HepG2 (cell line): ENCODE data around the gene SGMS1. TPM values are rescaled to one million over a fixed set of nuclear protein-coding genes. Genes with fewer than 3 reads are reported as not detected.

ENCODE experiments used
- ATAC-seq: fragments of 200-7000 bp; cut with Tn5 transposase; 3 replicates; pipeline ENCODE4 v1.9.1; 2020; ENCODE audit warnings: mild to moderate bottlenecking, moderate library complexity
- BruUV-seq: library from RNA; stranded (reverse); fragments of 400-500 nt; replicated peaks from 2 replicates; lab custom pipeline; 2021; lab: Mats Ljungman, UMichigan
- CTCF ChIA-PET: fragments of 300-600 bp; formaldehyde crosslinking; extraction: SDS; loops from one replicate; lab custom pipeline; 2021; ENCODE audit warnings: low total read pairs, inconsistent platforms, low intra/inter-chr PET ratio; lab: Yijun Ruan, JAX
- POLR2A ChIA-PET: fragments of 350-600 bp; sonication (Branson Sonifier 250); formaldehyde crosslinking; loops from one replicate; lab custom pipeline; 2020; ENCODE audit warnings: antibody characterized with exemption, inconsistent platforms; lab: Yijun Ruan, JAX
- DNase-seq: peaks from one replicate; pipeline ENCODE4 v3.0.0-alpha.2; 2015; ENCODE audit warnings: low spot score
- FAIRE-seq: peaks from 3 replicates; lab custom pipeline; 2011; peaks lifted over from hg19 to GRCh38; lab: Jason Lieb, UNC
- H2AFZ ChIP-seq: one replicate; pipeline ENCODE4 v1.6.1; 2011; ENCODE audit warnings: low read length, inconsistent platforms
- H3K27ac ChIP-seq: fragments of 300-600 bp; 3 replicates; pipeline ENCODE4 v1.8.0; 2011; ENCODE audit warnings: mixed run types, mild to moderate bottlenecking, mixed read lengths, low read length, inconsistent platforms; ENCODE audit not compliant: insufficient read depth; ENCODE audit errors: extremely low read length
- H3K27me3 ChIP-seq, 2 experiments: fragments of 200-600 bp in 1 of 2; 2 replicates in 1 of 2; 3 replicates in 1 of 2; pipeline versions ENCODE4 v1.6.0 to v1.8.0; 2011; ENCODE audit warnings: low read length in 2 of 2, mild to moderate bottlenecking in 2 of 2, moderate library complexity in 2 of 2, inconsistent platforms in 1 of 2; ENCODE audit not compliant: insufficient read depth in 2 of 2, control insufficient read depth in 1 of 2
- H3K36me3 ChIP-seq, 2 experiments: fragments of 200-600 bp in 1 of 2; replicated peaks in 1 of 2; 2 replicates in 1 of 2; 3 replicates in 1 of 2; pipeline versions ENCODE4 v1.5.1 to v1.8.0; 2011; ENCODE audit warnings: low read length in 2 of 2, inconsistent platforms in 1 of 2; ENCODE audit not compliant: insufficient read depth in 2 of 2, control insufficient read depth in 1 of 2
- H3K4me1 ChIP-seq: 2 replicates; pipeline ENCODE4 v1.5.1; 2012; ENCODE audit warnings: low read length, inconsistent platforms; ENCODE audit not compliant: insufficient read depth
- H3K4me2 ChIP-seq: 2 replicates; pipeline ENCODE4 v1.6.0; 2011; ENCODE audit warnings: low read depth, low read length, inconsistent platforms
- H3K4me3 ChIP-seq, 3 experiments: fragments of 200-600 bp in 1 of 3; sonication (generic), shearing (Covaris generic) in 1 of 3; replicated peaks in 1 of 3; 2 replicates each; pipeline ENCODE4 v1.5.1; 2011 to 2016; ENCODE audit warnings: low read length in 3 of 3, inconsistent platforms in 2 of 3, low read depth in 2 of 3, mild to moderate bottlenecking in 2 of 3, control low read depth in 1 of 3, mixed read lengths in 1 of 3; ENCODE audit not compliant: insufficient read depth in 1 of 3
- H3K79me2 ChIP-seq: one replicate; pipeline ENCODE4 v1.6.1; 2011; ENCODE audit warnings: low read length, inconsistent platforms; ENCODE audit not compliant: insufficient read depth
- H3K9ac ChIP-seq: 2 replicates; pipeline ENCODE4 v1.6.0; 2011; ENCODE audit warnings: mild to moderate bottlenecking, low read depth, low read length, inconsistent platforms; ENCODE audit not compliant: insufficient read depth
- H3K9me3 ChIP-seq: 2 replicates; pipeline ENCODE4 v1.5.1; 2012; ENCODE audit warnings: mild to moderate bottlenecking, low read length
- H4K20me1 ChIP-seq: 2 replicates; pipeline ENCODE4 v1.6.0; 2011; ENCODE audit warnings: inconsistent platforms, mild to moderate bottlenecking, low read length, moderate library complexity; ENCODE audit not compliant: insufficient read depth
- EHMT2 ChIP-seq: fragments of 200-600 bp; sonication (generic); IDR thresholded peaks from 2 replicates; pipeline ENCODE4 v1.7.0; 2017; ENCODE audit warnings: antibody characterized with exemption, low read depth, low read length, borderline replicate concordance
- HDAC1 ChIP-seq: sonication (generic); formaldehyde crosslinking; IDR thresholded peaks from 2 replicates; pipeline ENCODE4 v1.5.1; 2020; ENCODE audit warnings: mild to moderate bottlenecking, missing genetic modification reagents
- HMGA1 ChIP-seq: sonication (generic); formaldehyde crosslinking; conservative IDR thresholded peaks from 2 replicates; pipeline ENCODE4 v1.4.0; 2020; ENCODE audit warnings: missing genetic modification reagents
- KLF11 ChIP-seq: IDR thresholded peaks from 2 replicates; pipeline ENCODE4 v1.6.1; 2016; ENCODE audit warnings: missing compliant biosample characterization
- MZF1 ChIP-seq: sonication (generic); formaldehyde crosslinking; IDR thresholded peaks from 2 replicates; pipeline ENCODE4 v1.8.1; 2023; ENCODE audit warnings: mild to moderate bottlenecking, missing genetic modification reagents, borderline replicate concordance
- NONO ChIP-seq, 2 experiments: fragments of 450-650 bp in 1 of 2; sonication (generic) in 1 of 2; formaldehyde crosslinking in 1 of 2; IDR thresholded peaks in 1 of 2; conservative IDR thresholded peaks in 1 of 2; 2 replicates each; pipeline versions ENCODE4 v1.6.1 to v1.8.0; 2017 to 2022; ENCODE audit warnings: mild to moderate bottlenecking in 1 of 2, missing genetic modification reagents in 1 of 2, moderate library complexity in 1 of 2
- POLR2AphosphoS2 ChIP-seq: IDR thresholded peaks from 2 replicates; pipeline ENCODE4 v1.6.1; 2011; ENCODE audit warnings: low read depth, low read length, improper control_type of control experiment
- REL ChIP-seq: sonication (generic); formaldehyde crosslinking; conservative IDR thresholded peaks from 2 replicates; pipeline ENCODE4 v1.8.0; 2022; ENCODE audit warnings: mild to moderate bottlenecking, missing genetic modification reagents, moderate library complexity
- RFXAP ChIP-seq: sonication (generic); formaldehyde crosslinking; IDR thresholded peaks from 2 replicates; pipeline ENCODE4 v1.4.0; 2020; ENCODE audit warnings: missing genetic modification reagents, borderline replicate concordance
- SPEN ChIP-seq: sonication (generic); formaldehyde crosslinking; IDR thresholded peaks from 2 replicates; pipeline ENCODE4 v1.5.1; 2020; ENCODE audit warnings: low read depth, mild to moderate bottlenecking, missing genetic modification reagents
- TSC22D2 ChIP-seq: sonication (generic); formaldehyde crosslinking; IDR thresholded peaks from 2 replicates; pipeline ENCODE4 v1.5.1; 2020; ENCODE audit warnings: missing genetic modification reagents, mild to moderate bottlenecking, borderline replicate concordance
- USF2 ChIP-seq, 2 experiments: sonication (generic) in 1 of 2; formaldehyde crosslinking in 1 of 2; IDR thresholded peaks; 2 replicates each; pipeline versions ENCODE4 v1.5.1 to v1.6.1; 2011 to 2020; ENCODE audit warnings: borderline replicate concordance in 1 of 2, low read depth in 1 of 2, low read length in 1 of 2, mild to moderate bottlenecking in 1 of 2, missing genetic modification reagents in 1 of 2, moderate library complexity in 1 of 2
- ZNF10 ChIP-seq: sonication (generic); formaldehyde crosslinking; IDR thresholded peaks from 2 replicates; pipeline ENCODE4 v1.4.0; 2020; ENCODE audit warnings: mild to moderate bottlenecking, low read depth, missing genetic modification reagents, borderline replicate concordance
- ZNF503 ChIP-seq: sonication (generic); formaldehyde crosslinking; IDR thresholded peaks from 2 replicates; pipeline ENCODE4 v1.4.0; 2020; ENCODE audit warnings: missing genetic modification reagents
- ZNF512B ChIP-seq: sonication (generic); formaldehyde crosslinking; IDR thresholded peaks from 2 replicates; pipeline ENCODE4 v1.5.1; 2020; ENCODE audit warnings: missing genetic modification reagents, mild to moderate bottlenecking, borderline replicate concordance
- WGBS: methylation state at CpG from one replicate; pipeline ENCODE4 v1.1.6; 2017; ENCODE audit warnings: low lambda C conversion rate; 5-methylcytosine and 5-hydroxymethylcytosine counted together
- in situ Hi-C: cut with HindIII; loops from 2 replicates; pipeline ENCODE4 v1.10.0; 2017; ENCODE audit warnings: low pct_unique_long_range_greater_than_20kb; ENCODE audit not compliant: extremely low pct_ligation_motif_present
- intact Hi-C: fragments of 100-400 bp; cut with micrococcal nuclease; formaldehyde crosslinking; loops from one replicate; pipeline ENCODE4 v1.10.0; 2022; ENCODE audit not compliant: unreplicated experiment
- polyA plus RNA-seq, 8 experiments: library from polyadenylated mRNA; depleted of rRNA in 3 of 8; stranded (reverse) in 7 of 8; unstranded in 1 of 8; fragments of >200 nt; fragmentation: Illumina TruSeq in 4 of 8; extraction: Trizol in 4 of 8; gene quantifications; 2 replicates each; pipeline versions ENCODE4 v1.2.1 to v1.2.3, GENCODE V29; 2011 to 2016; ENCODE audit warnings: low read depth in 4 of 8, missing spikeins in 1 of 8, mixed read lengths in 1 of 8; ENCODE audit not compliant: insufficient read depth in 1 of 8
- total RNA-seq, 5 experiments: library from RNA; depleted of rRNA; stranded (reverse); fragments of >200 nt; fragmentation: Illumina TruSeq; extraction: Trizol; gene quantifications; 2 replicates each; pipeline ENCODE4 v1.2.3, GENCODE V29; 2016; ENCODE audit warnings: low read depth in 1 of 5

The SGMS1 gene
- total and polyA plus RNA-seq, 2 of the 13 experiments (the other 11 are each of a cell fraction or from before 2014, with no cell fraction given): 6.5 to 15.1 TPM

GRCh38 chr10:50561266-50561665 lies 62.5 kb downstream of the SGMS1 start (continued):
- no peak for TF ChIP-seq HMGA1 (CRISPR knock-in tag)
- no peak for TF ChIP-seq ZNF512B (CRISPR knock-in tag)
- no peak for TF ChIP-seq POLR2AphosphoS2
- TF ChIP-seq EHMT2: no peak

GRCh38 chr10:50560370-50560769 lies 63.4 kb downstream of the SGMS1 start:
- Histone ChIP-seq H3K9me3 (no peaks in the 10 kb centered on the region), H3K36me3 (no peaks in the 10 kb centered on the region; a peak in 1 of 5 replicates), H3K4me1 (peaks cover 43% of the 10 kb centered on the region), H3K27ac (no peak overlapping the region), H3K27me3 (no peaks in the 10 kb centered on the region), H3K4me2 (no peak overlapping the region), H3K9ac (no peak overlapping the region), H2AFZ (no peak overlapping the region), H3K4me3 (no peak overlapping the region), H3K79me2 (peaks cover 5% of the 10 kb centered on the region), H4K20me1 (no peaks in the 10 kb centered on the region)
- BruUV-seq: no TSS peak
- ChIA-PET POLR2A (no interaction called here), CTCF (no interaction called here)
- no peak for DNase-seq
- FAIRE-seq: no peak
- ATAC-seq: no peak
- in situ Hi-C loops: loop anchor here (5.0 kb wide), 1 partner anchor 62 kb away; the partner anchor contains the start of gene SGMS1
- WGBS: 98% methylated on average over 1 of the region's 1 CpG
- intact Hi-C loops: no loop called here
- TF ChIP-seq KLF11 (CRISPR knock-in tag): no peak
- no peak for TF ChIP-seq SPEN (CRISPR knock-in tag)
- TF ChIP-seq TSC22D2: no peak
- no peak for TF ChIP-seq ZNF503 (CRISPR knock-in tag)
- no peak for TF ChIP-seq MZF1 (CRISPR knock-in tag)
- no peak for TF ChIP-seq HDAC1 (CRISPR knock-in tag)
- TF ChIP-seq NONO (IDR thresholded peaks at IDR 0.05): no peak
- TF ChIP-seq NONO (CRISPR knock-in tag; conservative IDR thresholded peaks at IDR 0.05): no peak
- TF ChIP-seq USF2 (IDR thresholded peaks at IDR 0.05; ENCODE audit: low read depth, low read length): no peak
- TF ChIP-seq USF2 (CRISPR knock-in tag; IDR thresholded peaks at IDR 0.05; ENCODE audit: borderline replicate concordance): no peak
- TF ChIP-seq ZNF10 (CRISPR knock-in tag): no peak
- no peak for TF ChIP-seq REL
- no peak for TF ChIP-seq RFXAP (CRISPR knock-in tag)
